ENCODE data around the gene CD7.

Gene CD7

DNA sequence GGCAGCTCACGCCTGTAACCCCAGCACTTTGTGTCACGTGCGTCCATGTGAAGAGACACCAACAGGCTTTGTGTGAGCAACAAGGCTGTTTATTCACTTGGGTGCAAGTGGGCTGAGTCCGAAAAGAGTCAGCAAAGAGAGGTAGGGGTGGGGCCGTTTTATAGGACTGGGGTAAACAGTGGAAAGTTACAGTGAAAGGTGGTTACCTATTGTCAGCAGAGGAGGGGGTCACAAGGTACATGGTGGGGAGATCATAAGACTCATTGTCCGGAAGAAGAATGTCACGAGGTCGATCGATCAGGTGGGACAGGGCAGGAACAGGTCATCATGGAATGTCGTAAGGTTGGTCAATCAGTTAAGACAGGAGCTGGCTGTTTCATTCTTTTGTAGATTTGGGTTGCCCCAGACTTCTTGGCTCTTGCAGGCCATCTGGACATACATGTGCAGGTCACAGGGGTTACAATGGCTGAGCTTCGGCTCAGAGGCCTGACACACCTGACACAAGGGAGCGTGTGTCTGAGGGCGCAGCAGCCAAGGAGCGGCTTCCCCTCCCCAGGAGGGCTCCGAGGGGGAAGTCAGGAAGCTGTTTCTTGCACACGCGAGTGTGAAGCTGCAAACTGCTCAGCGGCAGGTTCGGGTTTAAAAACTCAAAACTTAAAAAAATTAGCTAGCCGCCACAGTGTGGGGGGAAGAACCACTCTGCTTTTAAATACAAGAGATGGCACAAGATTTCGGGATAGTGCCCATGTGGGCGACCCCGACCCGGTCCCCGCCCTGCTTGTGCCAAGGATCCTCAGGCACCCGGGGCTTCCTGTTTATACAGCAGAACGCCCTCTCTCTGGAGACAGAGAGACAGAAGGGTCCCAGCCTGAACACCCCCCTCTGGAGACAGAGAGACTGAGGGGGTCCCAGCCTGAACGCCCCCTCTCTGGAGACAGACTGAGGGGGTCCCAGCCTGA lies 29.2 kb upstream of the CD7 start:
- DNase-seq (ENCODE audit: low spot score): no peak

DNA sequence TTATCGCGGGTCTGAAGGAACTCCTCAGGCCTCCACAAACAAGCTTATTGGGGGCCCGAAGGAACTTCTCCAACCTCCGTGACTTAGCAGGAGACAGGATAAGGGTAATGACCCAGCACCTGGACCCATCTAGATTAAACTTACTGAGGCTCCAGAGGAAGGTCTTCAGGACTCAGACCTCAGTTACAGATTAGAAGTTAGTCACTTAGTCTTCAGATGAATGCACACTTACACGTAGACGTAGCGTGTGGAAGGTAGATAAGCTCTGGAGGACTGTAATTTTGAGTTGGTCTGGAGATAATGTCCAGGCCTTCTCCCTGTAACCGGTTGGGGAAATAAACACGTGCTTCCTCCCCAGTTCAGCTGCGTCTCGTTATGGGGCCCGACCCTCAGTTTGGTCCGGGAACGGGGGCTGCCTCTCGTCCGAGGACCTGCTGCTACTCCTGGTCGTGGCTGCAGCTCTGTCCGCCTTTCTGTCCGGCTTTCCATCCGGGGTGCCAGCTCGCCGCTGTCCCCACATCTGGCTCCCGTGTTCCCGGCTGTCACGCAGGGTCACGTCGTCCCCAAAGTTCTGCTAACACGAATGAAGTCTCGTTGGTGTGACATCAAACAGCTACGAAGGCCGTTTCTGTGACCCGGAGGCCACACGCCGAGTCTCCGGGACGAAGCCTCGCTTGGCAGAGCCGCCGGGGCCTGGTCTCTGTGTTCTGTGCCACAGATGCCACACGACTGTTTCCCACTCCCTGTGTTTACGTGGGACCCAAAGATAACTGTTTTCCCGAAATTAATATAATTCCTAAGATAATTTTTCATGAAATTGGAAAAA lies 28.0 kb upstream of the CD7 start:
- no peak for DNase-seq (ENCODE audit: low spot score)

DNA sequence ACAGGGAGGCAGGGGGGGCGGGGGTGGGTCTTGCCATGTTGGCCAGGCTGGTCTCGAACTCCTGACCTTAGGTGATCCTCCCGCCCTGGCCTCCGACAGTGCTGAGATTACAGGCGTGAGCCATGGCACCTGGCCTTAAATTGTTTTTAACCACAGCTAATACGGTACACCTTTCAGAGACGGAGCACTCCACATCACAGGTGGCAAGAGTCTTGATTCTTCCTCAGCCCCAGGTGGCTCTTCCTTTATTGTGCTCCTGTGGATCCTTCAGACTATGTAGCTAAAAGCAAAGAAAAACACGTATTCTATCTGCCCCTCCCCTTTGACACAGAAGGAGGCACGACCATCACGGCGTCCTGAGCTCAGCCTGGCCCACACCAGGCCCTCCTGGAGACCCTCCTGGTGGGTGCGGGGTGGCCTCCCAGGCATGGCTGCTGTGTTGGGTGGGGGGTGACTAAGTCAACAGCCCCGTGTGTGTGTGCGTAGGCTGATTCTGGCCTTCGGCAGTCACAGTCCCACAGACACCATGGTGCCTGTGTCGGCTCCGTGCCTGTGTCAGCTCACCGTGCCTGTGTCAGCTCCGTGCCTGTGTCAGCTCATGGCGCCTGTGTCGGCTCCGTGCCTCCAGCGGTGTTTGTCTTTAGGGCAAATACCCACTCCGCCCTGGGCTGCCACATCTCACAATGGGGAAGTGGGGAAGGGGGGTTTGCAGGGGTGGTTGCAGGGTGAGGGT lies 26.9 kb upstream of the CD7 start:
- no peak for DNase-seq (ENCODE audit: low spot score)

DNA sequence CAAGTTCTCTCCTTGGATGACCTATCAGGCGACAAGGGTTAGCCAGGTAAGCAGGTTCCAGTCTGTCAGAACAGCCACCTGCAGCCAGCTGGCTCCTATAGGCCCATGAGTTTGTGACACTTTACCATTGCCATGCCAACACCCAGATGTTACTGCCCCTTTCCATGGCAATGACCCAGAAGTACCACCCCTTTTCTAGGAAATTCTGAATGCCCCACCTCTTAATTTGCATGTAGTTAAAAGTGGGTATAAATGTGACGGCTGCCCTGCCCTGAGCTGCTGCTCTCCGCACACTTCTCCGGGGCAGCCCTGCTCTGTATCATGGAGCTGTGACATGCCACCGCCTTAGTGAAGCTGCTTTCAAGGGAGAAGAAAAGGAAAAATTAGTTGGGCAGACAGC lies 26.2 kb upstream of the CD7 start:
- DNase-seq (ENCODE audit: low spot score): no peak

DNA sequence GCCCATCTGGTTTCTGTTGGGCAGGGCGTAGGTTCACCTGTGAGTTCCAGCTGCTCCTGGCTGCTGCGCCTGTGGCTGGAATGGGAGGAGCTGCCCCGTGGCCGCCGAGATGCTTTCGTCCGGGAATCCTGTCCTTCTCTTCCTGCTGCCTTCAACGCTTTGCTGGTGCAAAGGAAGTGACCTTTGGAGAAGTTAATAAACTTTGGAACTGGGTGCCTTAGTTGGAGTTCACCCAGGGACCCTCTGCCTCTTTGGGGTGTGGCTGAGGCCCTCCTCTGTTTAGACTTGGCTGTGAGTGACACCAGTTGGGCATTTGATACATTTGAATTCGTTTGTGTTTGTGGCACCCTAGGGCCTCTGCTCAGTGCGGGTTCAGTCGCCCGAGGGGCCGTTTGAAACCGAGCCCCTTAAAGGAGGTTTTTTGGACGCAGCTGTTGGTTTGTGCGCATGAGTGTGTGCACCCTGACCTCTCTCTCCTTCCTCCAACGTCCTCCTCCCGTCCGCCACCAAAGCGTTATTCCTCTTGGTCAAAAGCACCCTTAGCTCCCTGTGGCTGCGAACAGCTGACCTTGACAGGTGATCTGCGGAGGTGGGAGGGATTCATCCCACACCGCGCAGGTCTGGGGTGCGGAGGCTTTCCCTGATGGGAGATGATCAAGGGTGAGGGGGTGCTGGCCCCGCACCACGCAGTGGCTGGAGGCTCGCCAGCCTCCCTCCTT lies 25.1 kb upstream of the CD7 start:
- DNase-seq (ENCODE audit: low spot score): no peak

DNA sequence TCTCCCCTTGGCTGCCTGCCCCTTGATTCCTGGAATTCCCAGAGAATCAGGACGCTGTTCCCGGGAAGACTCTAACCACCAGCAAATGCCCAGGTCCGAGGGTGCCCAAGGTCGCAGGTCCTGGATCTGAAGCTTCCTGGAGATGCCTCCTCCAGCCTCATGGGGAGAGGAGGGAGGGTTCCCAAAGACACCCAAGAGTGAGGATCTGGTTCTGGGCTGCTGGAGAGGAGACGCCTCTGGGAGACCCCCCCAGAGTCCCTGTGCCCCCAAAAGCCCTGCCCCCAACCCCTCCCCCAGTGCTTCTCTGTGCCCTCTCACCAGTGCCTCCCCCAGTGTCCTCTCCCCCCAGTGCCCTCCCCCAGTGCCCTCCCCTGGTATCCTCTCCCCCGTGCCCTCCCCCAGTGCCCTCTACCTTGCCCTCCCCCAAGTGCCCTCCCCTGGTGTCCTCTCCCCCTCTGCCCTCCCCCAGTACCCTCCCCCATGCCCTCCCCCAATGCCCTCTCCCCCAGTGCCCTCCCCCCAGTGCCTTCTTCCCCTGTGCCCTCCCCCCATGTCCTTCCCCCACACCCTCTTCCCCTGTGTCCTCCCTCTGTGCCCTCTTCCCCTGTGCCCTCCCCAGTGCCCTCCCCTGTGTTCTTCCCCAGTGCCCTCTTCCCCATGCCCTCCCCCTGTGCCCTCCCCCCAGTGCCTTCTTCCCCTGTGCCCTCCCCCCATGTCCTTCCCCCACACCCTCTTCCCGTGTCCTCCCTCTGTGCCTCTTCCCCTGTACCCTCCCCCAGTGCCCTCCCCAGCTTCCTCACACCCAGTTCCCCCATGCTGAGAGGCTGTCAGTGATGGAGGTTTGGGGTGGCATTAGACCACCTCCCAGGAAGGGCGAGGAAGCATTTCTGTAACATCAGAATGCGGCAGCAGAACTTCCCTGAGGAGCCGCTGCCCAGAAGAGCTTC lies 22.5 kb upstream of the CD7 start:
- peak; percentile 45 for DNase-seq (ENCODE audit: low spot score)

DNA sequence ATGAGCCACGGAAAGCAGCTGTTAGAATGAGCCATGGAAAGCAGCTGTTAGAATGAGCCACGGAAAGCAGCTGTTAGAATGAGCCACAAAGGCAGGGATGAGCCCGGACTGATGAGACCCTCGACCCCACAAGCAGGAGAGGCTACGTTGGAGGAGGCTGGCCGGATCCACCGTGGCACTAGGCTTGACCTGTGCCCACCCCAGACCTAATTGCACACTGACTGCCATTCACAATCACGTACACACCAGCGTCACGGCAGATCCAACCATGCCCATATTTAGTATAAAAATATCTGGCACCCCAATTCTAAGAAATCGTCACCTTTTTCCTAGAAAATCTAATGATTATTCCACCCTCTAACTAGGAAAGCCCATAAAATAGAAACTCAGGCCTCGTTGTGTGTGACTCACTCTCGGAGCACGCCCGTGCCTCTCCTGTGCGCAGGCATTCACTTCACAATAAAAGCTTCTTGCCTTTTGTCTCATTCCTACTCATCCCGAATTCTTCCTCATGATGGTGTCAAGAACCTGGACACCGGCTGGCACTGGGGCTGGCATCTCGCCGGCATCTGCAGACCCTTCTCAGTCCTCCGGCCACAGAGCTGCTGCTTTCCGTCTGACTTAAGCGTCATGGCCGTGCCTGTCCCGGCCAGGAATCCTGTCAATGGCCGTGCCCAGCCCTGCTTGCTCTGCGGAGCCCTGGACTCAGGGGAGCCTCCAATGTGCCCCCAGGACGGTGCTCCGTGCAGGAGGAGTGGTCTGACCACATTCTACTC lies 21.6 kb upstream of the CD7 start:
- peak; percentile 91 for DNase-seq (ENCODE audit: low spot score)

DNA sequence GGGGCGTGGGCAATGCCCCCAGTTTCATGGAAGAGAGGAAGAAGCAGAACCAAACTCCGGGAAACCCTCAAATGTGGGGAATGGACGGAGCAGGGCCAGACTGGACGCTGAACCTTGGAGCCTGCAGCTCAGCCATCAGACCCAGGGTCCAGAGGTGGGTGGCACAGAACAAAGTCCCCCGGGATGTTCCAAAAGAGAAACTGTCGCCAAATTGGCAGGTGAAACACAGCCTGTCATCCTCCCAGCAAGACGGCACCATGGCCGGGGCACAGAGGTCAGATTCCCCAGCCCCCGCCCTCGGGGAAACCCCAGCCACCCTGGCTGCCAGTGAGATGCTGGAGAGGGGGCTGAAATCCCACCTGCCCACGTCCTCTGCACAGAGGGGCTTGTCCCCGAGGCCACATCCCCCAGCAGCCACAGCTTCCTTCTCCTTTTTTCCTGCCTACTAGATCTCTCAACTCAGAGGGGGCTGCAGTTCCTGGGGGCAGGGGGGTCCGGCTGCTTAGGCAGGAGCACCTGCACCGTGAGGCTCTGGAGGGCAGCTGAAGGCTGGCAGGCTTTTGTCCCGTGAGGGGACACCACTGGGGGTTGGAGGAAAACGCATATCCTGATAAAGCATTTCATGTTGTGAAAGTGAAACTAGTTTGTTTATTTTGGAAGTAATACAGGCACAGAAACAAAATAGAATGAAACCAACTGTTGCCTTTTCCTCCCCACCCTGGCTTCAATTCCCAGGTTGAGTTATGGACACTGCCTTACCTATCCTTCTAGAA lies 17.4 kb upstream of the CD7 start:
- DNase-seq (ENCODE audit: low spot score): no peak

DNA sequence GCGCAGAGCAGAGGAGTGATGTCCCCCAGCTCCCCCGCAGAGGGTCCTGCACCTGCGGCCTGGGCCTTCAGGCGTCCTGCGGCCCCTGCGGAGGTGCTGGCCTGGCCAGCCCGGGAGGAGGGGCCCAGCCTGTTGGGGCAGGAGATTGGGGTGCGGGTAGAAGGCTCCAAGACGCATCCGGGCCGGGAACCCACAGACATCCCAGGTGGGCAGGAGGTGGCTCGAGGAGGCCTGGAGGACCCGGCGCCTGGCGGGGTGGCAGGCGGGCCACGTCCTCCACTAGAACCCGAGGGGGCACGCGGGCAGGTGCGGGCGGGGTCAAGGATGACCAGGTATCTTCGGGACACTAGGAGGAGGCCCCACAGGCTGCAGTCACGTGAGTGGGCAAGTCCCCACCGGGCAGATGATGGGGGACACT lies 16.8 kb upstream of the CD7 start:
- no peak for DNase-seq (ENCODE audit: low spot score)

DNA sequence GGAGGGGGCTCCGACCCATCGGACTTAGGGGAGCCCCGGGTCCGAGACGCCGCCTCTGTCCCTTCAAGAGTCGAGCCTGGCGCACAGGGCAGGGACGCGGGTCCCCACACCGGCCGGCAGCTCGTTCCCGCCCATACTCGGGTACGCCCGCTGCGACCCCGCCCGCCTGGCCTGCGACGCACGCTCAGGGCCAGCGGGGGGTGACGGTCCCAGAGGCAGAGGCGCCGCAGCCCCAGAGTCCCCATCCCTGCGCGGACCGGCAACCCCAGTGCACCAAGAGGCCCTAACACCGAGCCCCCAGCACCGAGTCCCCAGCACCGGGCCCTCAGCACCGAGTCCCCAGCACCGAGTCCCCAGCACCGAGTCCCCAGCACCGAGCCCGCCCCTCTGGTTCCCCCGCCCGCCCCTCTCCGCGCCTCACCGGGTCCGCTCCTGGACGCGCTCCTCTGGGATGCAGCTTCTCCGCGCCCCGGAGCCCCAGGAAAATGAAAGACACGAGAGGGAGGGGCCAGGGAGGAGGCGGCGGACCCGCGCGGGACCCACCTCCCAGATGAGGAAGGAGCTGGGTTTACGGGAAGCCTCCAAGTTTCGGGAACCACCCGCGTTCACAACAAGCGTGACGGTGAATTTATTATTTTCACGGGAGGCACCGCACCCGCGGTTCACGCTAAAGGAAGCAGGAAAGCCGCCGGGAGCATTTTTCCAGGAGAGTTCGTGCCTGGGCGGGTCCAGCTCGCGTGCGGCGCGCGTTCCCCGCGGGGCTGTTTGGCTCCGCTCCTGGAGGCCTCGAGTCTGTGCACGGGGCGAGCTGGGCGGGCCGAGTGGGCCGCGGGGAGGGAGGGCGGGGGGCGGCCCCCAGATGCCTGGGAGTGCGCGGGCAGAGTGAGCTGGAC lies 16.1 kb upstream of the CD7 start, which contains the start of gene SECTM1:
SECTM1 (minus strand) TSS at position 488 of the 893 bp plus-strand sequence. CDS start 6,526 bp downstream, outside the sequence.
- DNase-seq (ENCODE audit: low spot score): peak; percentile 30

DNA sequence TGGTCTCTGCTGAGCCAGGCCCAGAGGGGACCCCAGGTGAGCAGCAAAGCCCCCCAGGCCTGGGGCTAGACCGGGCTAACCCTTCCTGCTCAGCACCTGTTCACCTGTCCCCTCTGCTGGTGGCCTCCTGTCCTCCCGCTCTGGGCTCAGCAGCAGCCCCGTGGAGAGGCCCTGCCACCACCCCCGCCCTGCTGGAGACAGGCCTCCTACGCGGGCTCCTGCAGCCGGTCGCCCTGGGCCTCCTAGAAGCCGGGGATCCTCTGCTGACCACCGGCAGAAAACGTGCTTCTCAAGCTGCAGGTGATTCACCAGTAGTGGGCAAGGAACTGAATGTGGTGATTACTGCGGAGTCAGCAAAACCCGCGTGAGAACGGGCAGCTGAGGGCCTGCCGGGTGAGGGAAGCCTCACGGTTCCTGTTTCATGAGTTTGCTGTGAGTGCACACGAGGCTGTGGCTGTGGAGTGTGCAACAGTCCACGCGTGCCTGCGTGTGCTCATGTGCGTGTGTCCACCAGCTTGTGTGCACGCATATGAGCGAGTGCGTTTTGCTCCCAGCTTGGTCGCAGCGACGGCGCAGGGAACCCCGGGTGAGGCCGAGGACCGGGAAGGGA lies 15.4 kb upstream of the CD7 start:
- peak; percentile 78 for DNase-seq (ENCODE audit: low spot score)

DNA sequence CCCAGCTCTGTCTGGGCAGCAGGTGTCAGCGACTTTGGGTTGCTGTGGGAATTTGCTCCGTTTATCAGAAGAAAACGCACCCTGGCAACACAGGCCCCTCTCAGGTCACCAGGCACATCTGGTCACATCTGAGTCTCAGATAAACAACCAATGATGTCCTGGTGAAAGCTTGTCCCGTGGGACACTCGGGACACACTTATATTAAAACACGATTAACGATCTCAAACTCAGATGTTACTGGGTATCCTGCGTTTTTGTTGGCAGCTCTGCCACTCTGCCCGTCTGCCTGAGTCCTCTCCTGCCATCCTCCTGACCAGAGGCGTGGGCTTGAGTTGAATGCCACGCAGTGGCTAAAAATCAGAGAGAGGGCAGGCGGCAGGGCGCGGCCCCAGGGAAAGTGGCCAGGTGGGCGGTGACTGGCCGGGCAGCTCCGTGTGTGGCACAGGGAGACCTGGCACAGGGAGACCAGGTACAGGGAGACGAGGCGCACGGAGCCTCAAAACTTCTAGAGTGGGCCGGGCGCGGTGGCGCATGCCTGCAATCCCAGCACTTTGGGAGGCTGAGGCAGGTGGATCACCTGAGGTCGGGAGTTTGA lies 14.0 kb upstream of the CD7 start:
- DNase-seq (ENCODE audit: low spot score): no peak

DNA sequence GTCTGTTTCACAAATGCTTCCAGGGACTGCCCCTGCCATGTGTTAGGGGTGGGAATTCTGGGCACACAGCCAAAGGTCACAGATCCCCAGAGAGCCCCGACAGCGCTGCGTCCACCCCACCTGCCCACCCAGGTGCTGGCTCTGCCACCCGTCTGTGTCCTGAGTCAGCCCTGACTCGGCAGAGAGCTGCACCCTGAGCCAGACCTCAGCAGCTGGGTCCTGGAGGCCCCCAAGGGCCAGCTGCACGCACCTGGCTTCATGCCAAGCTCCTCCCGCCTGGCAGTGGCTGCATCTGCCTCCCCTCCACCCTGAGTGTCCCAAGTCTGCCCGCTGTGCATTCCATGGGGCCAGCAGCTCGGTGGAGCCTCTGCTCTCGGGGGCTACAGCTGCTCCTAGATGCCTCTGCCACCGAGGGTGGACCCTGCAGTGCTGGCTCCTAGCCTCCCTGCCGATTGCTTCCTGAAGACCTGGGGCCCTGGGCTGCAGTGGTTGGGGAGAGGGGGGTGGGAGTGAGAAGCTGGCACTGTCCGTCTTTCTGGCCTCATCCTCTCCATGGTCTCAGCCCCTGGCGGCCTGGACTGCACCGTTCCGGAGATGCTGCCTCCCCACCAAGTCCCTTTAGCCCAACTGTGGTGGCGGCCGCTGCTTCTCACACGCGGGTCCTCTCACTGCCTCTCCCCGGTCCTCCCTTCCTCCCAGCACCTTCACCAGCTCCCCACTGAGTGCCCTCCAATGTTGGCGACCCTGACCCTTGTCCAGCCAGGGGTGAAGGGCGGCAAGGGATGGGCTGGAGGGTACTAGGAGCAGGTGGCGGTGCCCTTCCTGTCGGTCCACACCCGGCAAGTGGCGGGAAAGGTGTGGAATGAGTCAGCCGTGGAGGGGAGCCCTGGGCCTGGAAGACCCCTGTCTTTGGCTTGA lies 13.2 kb upstream of the CD7 start:
- peak; percentile 47 for DNase-seq (ENCODE audit: low spot score)

DNA sequence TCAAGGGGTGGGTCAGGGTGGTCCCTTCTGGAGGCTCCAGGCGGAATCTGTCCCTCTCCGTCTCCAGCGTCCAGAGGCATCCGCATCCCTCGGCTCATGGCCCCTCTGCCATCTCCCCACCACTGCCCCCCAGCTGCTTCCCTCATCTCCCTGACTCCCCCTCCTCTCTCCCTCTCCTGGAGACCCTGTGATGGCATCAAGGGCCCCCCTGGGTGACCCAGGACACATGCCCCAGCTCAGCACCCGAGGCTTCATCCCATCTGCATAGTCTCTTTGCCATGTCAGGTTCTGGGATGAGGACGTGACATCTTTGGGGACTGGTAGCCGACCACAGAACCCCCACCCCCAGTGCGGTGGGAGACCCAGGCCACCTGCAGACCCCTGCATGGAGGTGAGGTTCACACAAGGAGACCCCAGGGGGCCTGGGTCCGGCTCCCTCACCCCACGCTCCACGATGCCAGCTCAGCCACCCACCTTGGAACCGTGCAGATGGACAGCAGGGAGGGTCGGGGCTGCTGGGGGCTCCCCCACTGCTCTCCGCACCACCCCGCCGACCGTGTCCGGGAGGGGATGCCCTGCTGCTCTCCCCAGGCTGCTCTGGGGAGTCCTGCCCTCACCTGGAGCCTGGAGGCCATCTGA lies 12.4 kb upstream of the CD7 start:
- DNase-seq (ENCODE audit: low spot score): no peak

DNA sequence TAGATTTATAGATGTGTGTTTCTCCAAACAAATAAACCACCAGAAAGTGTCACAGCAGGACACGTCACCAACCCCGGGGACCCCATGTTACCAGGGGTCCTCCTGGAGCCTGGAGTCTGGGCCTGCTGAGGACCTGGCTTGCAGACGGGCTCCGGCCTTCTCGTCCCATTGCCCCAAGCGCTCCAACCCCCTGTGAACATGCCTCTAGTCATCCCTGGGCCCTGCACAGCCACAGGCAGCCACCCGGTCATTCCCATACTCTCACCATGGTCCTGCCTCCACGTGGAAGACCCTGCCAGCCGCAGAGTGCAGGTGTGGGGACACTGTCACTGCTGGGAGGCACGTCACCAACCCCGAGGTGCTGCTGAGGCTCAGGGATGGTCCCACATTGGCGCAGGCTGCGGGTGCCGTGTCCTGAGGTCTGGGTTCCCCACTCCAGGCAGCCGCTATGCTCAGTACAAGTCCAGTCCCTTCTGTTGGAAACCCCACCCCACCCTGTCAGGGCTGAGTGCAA lies 11.6 kb upstream of the CD7 start:
- no peak for DNase-seq (ENCODE audit: low spot score)

Data from RKO (cell line).